HL-60/S4 (cell line): Measurements from ENCODE around the gene TMEM196.

Experiments
- in situ Hi-C: fragments of 300-500 bp; cut with MboI; formaldehyde crosslinking; loops from 2 replicates; pipeline ENCODE4 v1.14.3; 2022; ENCODE audit warnings: low sequenced_read_pairs

The TMEM196 gene

DNA sequence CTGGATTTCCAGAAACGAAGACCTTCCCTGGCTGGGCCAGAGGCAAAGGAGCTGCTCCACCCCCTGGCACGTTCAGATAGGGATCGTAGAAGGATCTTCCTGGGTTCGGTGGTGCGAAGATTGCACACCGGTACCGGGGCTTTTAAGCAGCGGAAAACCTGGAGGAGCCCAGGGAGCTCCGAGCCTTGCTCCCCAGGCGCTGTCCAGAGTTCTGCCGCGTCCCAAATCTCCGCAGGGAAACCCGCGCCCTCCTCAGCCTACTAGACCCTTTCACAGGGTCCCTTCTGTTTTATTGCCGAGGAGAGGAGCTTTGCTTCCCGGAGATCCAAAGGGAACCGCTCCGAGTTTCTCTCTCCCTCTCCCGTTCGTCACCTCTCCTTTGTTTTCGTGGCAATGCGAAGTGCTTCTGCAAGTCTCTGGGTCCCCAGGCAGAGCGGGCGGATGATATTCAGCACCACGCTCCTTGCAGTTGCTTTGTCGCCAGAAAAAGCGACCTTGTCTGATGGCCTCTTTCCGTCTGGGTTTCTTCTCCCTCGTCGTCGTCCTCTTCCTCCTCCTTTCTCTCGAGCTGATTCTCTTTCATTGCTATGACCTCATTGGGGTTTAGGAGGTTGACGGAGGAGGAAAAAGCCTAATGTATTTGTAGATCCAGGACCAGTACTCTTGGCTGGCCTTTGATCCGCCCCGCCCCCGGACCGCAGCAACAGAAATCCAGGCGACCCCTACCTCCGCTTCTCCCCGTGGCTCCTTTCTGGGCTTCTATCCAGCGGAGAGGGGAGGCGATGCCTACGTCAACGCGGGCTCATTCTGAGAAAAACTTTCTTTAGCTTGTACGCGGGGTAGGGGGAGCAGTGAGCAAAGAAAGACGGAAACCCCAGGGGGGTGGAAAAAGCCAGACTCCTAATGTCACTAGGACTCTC, at the start of gene TMEM196:
TSS of gene TMEM196 (minus strand) at position 777 of the 920 bp plus-strand sequence. CDS start 921 bp downstream, outside the sequence.
- in situ Hi-C loops, result no loop called here

DNA sequence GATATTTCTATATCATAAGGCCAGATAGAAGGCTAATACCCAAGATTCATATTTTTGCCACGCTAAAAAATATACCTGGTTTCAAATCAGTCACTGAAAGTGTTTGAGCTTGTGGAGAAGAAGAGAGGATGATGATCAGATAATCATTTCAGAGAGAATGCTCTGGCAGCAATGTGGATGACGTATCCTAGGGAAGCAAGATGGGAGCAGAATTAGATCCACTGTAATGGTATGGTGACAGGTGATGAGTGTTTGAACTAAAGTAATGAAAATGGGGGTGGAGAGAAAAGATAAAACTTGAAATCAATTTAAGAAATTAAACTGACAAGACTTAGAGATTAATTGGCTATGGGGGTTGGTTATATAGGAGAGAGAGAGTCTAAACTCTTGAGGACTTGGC, 42.7 kb upstream of the TMEM196 start:
- in situ Hi-C loops, result no loop called here

DNA sequence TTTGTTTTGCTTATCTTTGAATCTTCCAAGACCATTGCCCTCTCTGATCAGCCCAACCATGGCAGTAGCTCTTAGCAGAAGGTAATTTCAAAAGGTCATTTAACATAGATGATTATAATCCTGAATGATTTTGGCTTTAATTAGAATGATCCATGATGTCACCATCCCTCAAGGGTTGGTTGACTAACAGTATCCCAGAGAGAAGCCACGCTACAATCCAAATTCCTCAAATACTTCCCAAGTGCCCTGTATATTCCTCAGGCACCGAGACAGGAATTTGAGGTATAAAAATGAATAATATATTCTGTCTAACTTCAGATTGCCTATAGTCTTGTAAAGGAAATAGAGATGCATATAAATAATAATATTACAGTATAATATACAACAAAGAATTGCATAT, 42.1 kb upstream of the TMEM196 start:
- in situ Hi-C loops, result no loop called here

DNA sequence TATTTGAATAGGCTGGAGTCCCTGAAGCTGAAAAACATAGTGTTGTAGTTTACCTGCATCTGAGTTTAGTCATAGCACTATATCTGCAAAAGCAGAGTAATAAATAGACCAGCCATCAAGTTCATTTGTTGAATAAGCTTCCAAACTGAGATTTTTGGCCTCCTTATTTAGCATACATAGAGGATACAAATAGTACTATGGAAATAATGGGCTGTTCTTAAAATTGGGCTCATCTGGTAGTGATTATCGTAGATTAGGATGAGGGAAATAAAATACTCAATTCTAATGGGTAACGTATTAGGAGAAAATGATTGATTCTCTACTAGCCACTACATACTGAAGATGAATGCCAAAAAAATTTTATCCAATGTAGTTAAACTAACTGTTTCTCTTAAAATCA, 41.4 kb upstream of the TMEM196 start:
- in situ Hi-C loops, result no loop called here

DNA sequence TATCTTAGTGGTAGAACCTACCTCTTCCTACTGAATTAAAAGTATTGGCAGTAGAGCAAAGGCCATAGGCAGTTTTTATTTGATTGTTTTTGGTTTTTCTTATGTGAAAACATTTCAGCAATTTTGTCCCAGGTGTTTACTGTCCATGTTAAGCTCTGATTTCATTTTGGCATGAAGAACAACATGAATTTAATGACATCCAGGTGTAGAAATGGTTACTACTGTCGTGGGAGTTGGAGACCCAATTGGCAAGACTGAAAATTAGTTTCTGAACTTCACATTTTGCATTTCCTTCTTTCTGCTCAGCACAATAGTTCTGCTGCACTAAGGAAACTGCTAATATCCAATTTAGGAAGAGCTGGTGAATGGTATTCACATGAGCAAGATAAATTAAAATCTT, 38.0 kb upstream of the TMEM196 start:
- in situ Hi-C loops, result no loop called here

DNA sequence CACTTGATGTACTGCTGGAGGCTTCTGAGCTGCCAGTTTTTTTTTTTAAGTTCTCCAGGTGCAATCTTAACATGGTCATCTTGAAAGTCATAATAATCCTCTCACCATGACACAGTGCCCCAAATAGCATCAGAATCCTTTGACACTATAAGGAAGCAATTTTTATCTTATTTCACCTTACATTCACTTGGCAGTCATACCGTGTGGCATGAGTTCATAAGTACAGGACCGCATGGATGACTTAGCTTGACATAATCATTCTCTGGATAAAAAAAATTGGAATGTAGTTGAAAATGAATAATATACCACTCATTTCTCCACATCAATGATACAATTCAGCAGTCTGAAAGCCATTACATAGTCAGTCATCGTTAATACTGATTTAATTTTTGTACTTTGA, 25.6 kb upstream of the TMEM196 start:
- in situ Hi-C loops, result no loop called here

DNA sequence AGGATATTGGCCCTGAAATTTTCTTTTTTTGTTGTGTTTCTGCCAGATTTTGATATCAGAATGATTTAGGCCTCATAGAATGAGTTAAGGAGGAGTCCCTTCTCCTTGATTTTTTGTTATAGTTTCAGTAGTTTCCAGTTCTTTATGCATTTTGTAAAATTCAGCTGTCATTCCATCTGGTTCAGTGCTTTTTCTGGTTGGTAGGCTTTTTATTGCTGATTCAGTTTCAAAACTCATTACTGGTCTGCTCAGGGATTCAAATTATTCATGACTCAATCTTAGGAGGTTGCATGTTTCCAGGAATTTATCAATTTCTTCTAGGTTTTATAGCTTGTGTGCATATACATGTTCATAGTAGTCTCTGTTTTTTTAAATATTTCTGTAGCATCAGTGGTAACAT, 10.1 kb upstream of the TMEM196 start:
- in situ Hi-C loops, result no loop called here

DNA sequence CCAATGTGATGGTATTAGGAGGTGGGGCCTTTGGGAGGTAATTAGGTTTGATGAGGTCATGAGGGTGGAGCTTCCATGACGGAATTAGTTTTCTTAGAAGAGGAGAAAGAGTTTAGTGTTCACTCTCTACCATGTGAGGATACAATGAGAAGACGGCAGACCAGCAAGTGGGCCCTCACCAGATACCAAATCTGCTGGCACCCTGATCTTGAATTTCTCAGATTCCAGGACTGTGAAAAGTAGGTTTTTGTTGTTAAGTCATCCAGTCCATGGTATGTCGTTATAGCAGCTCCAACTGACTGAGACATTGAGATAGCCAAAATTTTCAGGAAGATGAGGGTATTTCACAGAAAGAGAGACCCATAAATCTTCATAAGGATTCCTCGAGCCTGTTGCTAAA, 3.6 kb upstream of the TMEM196 start:
- in situ Hi-C loops, result no loop called here

DNA sequence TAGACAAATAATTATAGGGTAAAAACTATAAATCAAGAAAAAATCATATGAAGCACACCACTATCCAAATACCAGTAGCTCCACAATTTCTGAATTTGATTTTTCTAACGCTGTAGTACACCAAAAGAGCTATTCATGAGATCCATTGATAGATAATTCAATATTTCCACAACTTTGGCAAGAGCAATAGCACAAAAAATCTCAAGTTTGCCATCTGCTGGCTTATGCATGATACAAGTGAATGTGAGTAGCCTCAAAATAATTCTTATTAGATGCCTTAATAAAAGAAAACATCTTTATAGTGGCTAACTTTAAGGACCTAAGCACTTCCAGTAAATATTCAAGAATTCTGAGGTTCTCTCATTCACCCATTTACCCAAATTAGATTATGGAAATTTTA, 2.2 kb upstream of the TMEM196 start:
- in situ Hi-C loops, result no loop called here

DNA sequence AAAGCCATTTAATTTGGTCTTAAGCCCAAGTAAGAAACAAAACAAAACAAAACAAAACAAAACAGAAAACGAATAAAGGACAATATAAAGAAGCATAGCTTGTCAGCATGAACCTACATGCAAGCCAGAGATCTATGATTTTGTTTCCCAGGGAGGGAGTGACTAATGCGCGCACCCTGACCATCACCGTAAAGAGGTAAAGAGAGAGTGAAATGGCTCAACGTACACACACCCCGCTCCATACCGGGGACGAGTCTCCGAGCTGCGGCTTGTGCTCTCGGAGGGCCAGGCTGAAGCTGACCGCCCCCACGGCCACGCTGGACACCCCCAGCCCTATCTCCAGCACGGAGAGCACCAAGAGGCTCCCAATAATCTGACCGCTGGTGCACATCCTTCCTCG, 1.1 kb downstream of the TMEM196 start:
- in situ Hi-C loops, result no loop called here

DNA sequence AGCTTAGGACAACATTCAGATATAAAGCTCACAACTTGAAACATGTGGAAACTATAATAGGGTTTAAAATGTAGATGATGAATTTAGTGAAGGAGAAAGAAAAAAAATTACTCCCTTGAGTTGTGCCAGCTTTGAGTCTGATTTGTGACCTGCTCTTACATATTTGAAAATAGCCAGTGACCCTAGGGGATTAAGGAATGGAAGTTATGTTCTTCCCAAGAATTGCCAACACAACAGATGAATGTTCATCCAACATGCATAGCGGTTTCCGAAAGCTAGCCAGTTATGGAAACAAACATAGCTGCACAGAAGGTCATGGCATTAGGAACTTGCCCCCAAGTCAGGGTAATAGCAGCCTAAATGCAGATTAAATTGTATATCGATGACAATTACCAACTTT, 10.8 kb downstream of the TMEM196 start:
- in situ Hi-C loops, result no loop called here

DNA sequence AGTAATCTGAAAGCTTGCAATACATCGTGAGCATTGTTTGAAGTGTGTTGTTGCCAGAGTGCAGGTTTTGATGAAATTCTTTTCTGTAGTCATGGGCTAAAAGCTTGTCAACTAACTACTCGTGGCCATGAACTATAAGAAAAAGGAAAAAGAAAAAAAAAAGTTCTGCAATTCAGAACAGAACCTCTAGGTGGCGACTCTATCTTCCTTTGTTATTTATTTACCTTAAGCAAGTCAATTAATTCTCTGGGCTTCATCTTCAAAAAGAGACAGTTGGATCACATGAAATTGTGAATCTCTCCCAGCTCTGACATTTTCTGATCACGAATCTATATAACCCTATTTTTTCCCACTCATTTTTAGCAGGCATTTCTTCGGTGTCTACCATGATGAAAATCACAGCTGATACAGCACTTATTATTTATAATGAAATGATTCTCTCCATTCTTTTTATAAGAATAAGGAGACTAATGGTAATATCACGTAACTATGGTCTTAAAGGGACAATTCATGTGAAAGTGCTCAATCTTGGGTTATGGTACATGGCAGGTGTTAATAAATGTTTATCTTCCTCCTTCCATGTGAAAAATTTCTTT, 18.8 kb downstream of the TMEM196 start:
- in situ Hi-C loops, result no loop called here

DNA sequence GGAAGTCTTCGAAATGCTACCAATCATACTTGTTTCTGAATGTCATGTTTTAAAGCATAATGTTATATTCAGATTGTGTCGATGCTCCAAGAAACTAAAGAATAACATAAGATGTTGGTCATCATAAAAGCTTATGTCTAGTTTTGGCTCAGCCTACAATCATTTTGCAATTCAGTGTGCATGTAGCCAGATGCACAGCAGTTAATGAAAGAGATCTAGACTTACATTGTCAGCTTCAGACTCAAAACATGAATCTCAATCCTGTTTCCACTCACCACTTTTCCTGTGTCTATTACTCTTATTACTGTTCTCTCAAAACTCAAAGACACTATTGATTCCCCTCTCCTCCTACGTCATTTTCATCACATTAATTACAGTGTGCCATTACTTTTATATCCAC, 21.4 kb downstream of the TMEM196 start:
- in situ Hi-C loops, result no loop called here

DNA sequence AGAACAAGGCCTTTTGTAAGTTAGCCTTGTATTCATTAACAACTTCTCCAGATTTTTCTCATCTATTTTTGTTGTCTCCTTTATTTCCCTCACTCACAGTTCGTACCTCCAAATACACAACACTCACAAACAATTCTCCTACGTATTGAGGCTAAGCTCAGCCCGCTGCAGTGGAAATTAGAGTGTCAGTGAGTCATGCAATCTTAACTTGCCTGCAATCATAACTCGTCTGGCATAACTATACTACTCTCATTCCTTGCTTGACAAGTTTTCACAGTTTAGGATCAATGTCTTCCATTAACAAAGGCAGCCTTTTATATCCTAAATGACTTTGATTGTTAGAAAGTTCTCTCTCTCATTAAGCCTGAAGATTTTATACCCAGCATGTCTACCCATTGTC, 23.8 kb downstream of the TMEM196 start:
- in situ Hi-C loops, result loop anchor here (25.0 kb wide), 1 partner anchor 838 kb away; no protein-coding TSS in a partner anchor

DNA sequence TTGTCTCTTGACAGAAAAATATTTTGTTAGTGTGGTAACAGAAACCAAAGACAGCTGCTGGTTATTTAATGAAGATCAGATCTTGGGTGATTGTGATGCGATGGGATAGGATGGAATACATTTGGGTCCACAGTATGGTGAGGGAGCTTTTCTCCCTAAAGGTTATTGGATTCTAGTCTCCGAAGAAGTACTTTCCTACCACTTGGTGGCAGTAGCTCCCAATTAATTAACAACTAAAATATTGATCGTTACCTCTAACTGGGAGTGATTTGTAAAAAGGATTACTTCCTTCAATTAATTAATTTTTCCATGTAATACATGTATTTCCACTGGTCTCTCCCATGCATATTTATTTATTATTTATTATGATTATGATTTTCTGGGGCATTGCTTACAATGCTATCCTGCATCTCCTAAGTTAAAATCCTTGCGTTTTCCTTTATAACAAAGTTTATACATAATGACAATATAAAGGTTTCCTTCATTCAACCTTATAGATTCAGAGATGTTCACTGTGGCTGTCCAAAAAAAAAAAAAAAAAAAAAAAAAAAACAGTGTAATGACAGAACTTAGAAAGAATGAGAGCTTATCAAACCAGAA, 25.6 kb downstream of the TMEM196 start:
- in situ Hi-C loops, result loop anchor here (25.0 kb wide), 1 partner anchor 839 kb away; no protein-coding TSS in a partner anchor

DNA sequence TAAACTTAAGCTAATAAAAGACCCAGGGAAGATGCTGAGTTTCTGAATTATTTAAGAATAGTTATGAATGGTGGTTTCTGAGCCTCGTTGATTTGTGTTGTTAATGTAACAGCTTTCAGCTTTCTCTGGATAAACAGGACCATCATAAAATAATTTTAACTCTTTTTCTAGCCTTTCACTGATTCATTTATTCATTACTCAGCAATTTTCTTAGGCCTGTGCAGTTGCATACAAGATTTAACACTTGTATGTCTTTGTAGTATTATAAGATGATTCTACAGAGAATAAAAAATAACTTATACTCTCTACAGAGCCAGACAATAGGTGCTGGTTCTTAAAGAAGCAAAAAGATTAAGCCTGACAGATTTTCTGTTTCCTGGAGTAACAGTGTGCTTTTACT, 29.3 kb downstream of the TMEM196 start:
- in situ Hi-C loops, result loop anchor here (25.0 kb wide), 1 partner anchor 843 kb away; no protein-coding TSS in a partner anchor

DNA sequence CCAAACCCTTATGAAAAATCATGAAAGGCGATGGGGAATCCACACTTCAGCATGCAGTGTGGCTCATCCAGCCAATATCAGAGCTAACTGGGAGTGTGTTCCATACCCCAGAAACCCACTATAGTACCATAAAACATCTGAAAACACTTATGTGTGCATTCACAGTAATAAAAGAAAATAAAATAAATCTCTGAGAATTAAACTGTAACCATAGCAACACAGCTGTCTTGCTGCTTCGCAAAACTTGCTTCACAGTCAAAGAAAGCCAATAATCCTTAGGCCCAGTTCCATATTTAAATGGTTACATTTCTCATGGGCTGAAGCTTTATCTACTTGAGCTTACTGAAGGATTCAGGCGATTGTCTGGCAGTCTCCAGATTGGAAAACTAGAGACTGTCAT, 44.7 kb downstream of the TMEM196 start:
- in situ Hi-C loops, result loop anchor here (25.0 kb wide), 1 partner anchor 859 kb away; no protein-coding TSS in a partner anchor

DNA sequence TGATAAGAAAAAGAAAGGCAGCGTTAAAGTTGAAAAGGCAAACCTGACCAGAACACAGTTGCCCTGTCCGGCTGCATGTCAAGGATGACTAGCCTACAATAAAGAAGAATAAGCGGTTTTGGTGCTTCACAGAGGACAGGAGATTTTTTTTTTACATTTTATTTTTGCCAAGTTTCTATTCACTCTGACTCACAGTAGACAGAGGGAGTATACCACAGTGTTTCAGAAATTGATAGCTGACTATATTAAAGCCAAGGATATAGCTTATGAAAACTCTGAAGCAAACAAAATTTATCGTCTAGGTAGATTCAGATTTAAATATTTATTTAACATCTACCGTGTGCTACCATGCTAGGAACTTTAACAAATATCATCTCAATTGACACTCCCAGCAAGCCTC, 47.6 kb downstream of the TMEM196 start:
- in situ Hi-C loops, result loop anchor here (25.0 kb wide), 1 partner anchor 862 kb away; no protein-coding TSS in a partner anchor

DNA sequence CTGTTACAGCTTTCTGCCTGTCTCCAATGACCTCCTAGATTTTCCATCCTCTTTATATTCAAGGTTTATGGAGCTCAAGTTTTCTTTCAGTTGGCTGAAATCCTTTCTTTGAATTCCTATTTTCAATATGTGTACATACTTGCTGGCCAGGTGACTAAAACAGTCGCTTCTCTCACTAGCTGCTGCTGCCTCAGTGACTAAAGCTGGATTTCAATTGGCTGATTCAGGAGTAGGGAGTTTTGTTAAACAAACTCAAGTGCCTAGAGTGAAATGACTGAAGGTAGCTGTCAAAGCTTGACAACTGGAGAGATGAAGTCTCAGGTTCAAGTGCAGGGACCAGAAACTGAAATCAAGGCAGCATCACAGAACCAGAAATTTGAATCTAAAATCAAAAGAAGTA, 57.9 kb downstream of the TMEM196 start:
- in situ Hi-C loops, result no loop called here

DNA sequence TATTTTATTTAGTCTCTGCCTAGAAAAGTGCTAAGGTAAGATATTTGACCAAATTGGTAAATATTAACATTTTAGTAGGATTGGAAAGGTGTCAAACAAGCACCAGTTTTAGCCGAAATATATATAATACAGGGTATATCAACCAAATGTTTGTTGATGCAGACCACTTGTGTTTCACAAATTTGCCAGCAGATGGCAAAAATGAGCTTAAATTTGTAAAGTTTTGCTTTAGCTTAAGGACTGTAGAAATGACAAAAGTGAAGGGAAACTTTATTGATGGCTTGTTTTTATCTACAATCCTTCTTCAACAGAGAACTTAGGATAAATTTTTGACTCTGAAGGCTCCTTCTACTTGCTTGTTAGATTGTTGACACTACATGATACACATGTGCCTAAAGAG, 59.7 kb downstream of the TMEM196 start:
- in situ Hi-C loops, result no loop called here

DNA sequence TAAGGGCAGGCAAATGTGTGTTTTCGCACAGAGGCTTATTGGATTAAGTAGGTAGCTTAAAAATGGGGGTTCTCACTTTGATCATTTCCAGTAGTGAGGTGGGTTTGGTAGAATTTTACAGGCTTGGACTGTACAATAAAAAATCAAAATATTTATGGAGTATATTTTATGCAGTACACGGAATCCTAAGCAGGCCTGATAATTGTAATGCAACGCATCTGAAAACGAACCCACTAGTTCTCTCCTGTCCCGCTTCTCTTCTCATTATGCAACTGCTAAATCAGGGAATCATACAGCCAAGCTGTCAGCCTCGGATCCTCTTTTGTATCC, 64.2 kb downstream of the TMEM196 start:
- in situ Hi-C loops, result no loop called here
